NCI-H2227 (cell line): Measurements from ENCODE around the gene SPECC1.
"Not testable (repeated sequence)": the region's sequence is repeated elsewhere in the genome, so short reads cannot be mapped to it uniquely, and the experiment has no call there.

Experiments
- DNase-seq: peaks from one replicate; lab custom pipeline; 2025; ENCODE audit not compliant: unreplicated experiment; lab: John Stamatoyannopoulos, UW

SPECC1 gene

DNA sequence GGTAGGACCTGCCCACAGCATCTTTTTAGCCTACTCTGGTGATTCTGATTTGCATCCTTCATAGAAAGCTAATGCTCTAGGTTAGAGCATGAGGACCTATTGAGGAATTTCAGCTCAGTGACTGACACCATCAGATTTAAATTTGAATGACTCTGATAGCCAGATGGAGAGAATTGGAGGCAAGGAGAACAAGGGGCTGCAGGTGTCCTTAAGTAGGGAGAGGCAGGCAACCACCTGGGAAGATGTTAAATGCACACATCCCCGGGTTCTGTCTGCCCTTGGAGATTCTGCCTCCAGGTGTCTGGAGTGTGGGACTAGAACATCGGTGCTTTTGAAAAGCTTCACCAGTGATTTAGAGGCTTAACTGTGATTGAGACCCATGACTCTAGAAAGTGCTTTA, 221.8 kb downstream of the SPECC1 start:
- DNase-seq = no peak

- DNase-seq = no peak
Measured at GRCh38 chr17:20232611-20233010, 223.5 kb downstream of the SPECC1 start.

- DNase-seq = no peak
Measured at GRCh38 chr17:20234276-20234675, 225.1 kb downstream of the SPECC1 start.

DNA sequence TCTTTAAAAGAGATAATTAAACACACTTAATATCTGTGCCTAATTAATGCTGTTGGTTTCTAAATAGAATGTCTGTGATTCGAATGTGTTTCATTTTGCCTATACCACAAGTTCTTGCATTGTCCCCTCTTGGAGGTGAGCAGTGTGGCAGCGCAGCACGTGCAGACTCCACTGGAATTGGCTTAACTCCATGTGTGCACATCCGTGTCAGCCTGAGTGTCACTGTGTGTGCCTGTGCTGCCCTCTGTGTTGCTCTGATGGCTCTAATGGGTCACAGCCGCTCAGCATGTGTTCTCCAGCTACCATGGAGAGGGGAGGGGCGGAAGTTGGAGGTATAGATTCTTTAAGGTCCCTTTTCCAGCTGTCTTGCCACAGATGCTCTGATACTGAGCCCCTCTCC, 226.6 kb downstream of the SPECC1 start:
- no peak for DNase-seq

DNA sequence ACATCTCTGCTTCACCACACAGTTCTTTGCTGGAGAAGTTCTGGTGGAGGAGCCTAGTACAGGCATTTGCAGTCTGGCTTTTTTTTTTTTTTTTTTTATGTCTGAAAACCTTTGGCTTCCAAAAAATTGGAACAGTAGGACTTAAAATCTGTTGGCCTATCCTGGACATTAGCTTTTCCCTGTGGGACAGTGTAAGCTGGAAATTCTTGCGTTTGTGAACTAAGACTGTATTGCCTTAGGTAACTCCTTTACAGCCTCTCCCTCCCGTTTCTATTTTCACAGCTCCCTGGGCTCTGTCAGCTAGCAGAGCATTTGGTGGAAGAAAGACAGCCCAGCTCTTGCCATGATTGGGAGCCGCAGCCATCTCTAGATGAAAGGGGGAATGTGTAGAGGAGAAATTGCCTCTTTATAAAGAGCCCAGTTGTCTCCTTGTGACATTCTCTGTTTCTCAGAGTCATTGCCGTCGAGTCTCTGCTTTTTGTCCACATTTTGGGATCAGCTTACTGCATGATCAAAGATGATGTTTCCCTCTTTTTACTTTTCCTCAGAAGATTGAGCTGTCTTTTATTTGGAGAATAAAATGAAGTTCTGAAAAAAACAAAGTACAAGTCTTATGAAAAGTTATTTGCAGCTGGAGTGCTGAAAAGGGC, 227.5 kb downstream of the SPECC1 start:
- DNase-seq = no peak

- not testable (repeated sequence) for DNase-seq
Measured at GRCh38 chr17:20239776-20240175, 230.6 kb downstream of the SPECC1 start.

DNA sequence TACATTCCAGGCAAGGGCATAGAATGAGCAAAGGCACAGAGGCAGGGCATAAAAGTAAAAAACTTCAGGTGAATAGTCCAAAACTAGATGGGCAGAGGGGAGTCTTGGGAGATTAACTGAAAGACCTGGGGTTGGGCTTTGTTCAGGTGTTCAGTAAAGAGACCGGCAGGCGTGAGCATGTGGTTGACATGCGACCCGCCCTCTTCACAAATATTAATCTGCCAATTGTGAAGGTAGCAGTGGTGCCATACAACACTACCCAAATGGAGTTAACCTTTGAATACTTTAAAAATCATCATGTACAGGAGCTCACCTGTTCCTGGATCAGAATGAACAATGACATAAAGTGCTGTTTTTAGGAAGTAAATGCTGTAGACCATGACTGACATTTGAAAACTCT, 232.7 kb downstream of the SPECC1 start:
- DNase-seq = no peak

DNA sequence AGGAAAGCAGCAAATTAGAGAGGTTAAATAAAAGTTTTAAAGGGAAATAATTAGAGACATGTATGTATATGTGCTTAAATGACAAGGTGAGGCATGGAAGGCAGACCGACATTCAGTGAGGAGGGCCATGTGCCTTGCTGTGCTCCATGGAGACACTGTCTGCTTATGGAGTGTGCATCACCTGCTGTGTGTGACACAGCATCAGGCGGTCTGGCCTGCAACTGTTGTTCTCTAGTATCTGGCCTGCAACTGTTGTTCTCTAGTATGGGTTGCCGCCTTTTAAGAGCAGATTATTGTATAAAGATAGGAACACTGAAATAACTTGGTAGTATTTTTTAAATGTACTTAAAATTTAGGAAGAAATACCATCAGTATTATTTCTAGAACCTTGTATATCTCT, 233.1 kb downstream of the SPECC1 start:
- no peak for DNase-seq

GRCh38 chr17:20243524-20243923, 234.4 kb downstream of the SPECC1 start:
- DNase-seq = no peak

GRCh38 chr17:20244671-20245070, 235.5 kb downstream of the SPECC1 start:
- DNase-seq = no peak

GRCh38 chr17:20246692-20247091, 237.5 kb downstream of the SPECC1 start:
- no peak for DNase-seq

- DNase-seq = no peak
Measured at GRCh38 chr17:20253323-20253722, 244.2 kb downstream of the SPECC1 start.

DNA sequence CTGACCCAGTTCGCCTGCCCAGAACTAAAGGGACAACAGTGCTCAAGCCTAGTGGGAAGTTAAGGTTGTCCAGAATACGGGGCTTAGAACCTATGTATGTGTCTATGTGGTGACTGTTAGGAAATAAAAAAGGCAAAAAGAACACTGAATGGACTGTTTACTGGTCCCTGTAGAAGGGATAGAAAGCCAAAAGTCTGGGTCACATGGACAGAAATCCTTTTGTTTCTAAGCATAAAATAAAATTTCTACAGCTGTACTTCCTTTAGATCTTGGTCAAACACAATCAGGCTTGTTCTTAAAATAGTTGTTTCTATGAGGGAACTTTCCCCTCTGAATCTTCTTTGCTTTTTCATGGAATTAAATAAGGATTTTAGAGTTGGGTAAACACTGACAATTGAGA, 245.4 kb downstream of the SPECC1 start:
- DNase-seq = no peak

DNA sequence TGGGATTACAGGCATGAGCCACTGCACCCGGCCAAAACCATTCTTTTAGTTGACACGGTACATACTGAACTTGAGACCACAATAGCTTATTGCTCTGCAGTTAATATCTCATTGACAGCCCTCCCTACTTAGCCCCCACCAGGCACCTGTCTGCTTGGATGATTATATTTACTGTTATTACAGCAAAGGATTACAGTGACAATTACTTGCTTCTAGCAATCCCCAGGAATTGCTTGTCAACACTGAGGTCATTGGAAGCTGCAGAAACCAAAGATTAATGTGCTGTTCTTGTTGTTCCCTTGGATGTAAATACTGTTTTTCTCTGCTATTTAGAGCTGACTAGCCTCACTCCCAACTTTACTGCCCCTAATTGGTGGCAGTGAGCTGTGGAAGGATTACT, 247.0 kb downstream of the SPECC1 start:
- peak; percentile 42 for DNase-seq

DNA sequence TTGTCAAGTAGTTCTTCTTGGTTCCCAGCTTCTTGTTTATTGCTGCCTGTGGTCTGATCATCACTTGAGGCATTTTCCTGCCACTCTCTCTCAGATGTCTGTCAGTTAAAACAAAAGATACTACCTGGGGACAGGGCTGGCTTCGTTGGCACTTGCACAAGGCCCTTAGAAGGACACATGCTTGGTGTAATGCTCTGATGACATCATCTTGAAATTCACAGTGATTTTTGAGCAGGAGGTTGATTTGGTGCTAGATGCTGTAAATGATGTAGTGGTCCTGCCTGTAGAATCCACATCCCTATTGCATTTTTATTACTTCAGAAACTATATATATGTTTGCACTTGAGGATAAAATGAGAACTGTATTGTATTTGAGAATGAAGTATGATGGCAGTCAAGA, 247.8 kb downstream of the SPECC1 start:
- DNase-seq = no peak

GRCh38 chr17:20257798-20258197, 248.6 kb downstream of the SPECC1 start:
- no peak for DNase-seq

DNA sequence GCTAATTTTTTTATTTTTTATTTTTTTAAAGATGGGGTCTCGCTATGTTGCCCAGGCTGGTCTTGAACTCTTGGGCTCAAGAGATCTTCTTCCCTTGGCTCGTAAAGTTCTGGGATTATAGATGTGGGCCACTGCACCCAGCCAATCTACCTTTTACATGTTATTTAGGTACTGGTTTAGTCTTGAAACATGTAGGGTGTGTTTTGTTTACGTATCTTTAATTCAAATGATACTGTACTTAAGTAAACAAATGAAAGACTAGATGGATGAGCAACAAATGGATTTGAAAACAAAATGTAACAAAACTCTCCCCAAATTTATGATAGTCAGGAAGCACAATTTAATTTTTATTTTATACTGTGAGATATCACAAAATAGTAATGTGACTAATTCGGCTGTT, 250.5 kb downstream of the SPECC1 start:
- DNase-seq = no peak

DNA sequence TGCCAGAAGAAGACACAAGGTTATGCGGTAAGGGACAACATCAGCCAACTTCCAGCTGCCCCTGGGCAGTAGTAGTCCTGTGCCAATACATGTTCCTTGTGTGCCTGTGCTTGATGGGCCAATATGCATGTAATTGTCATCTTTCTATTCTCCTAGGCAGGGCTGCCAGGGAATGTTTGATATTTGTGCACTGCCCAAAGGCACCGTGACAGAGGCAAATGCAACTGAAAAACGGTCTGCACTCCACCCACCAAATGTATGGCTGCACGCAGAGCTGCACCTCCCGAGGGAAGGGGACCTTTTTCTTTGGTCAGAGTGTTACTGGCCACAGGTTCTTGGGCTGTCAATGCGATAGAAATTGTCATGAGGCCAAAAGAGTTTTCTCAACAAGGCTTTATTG, 251.1 kb downstream of the SPECC1 start:
- no peak for DNase-seq

DNA sequence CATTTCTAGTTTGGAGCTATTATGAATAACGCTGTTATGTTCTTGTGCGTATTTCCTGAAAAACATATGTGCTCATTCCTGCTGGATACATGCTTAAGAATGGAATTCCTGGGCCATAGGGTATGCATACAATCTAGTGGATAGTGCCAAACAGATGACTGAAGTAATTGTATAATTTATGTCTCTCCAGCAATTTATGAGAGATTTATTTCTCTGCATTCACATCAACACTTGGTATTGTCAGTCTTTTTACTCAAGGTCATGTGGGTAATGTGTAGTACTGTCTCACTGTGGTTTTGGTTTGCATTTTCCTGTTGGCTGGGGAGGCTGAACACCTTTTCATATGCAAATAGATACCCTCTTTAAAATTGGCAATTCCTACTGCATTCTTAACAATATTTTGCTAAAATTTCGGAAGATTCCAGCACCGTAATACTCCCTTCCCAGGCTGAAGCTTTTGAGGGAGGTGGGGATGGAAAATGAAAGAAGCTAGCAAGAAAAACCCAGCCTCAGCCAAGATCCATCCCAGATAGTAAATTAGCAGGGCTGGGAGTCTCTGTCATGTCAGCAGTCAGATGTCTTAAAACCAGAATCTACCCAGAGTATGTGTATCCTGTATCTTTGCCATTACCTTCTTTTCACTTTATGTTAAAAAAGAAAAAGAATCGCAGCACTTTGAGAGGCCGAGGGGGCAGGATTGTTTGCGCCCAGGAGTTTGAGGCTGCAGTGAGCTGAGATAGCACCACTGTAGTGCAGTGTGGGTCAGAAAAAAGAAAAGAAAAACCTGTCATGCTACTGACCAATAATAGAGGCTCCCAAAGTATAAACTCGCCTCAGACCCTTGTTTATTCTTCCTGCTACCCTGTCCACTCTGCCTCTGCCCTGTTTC, 253.3 kb downstream of the SPECC1 start:
- DNase-seq = no peak

DNA sequence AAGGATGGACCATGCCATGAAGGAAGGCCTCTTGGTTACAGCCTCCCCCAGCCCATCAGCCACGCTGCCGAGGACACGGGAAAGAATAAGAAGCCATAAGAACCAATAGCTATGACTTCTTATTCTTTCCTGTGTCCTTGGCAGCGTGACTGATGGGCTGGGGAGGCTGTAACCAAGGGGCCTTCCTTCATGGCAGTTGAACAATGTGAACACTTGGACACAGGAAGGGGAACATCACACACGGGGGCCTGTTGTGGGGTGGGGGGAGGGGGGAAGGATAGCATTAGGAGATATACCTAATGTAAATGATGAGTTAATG, 253.9 kb downstream of the SPECC1 start:
- DNase-seq = not testable (repeated sequence)

DNA sequence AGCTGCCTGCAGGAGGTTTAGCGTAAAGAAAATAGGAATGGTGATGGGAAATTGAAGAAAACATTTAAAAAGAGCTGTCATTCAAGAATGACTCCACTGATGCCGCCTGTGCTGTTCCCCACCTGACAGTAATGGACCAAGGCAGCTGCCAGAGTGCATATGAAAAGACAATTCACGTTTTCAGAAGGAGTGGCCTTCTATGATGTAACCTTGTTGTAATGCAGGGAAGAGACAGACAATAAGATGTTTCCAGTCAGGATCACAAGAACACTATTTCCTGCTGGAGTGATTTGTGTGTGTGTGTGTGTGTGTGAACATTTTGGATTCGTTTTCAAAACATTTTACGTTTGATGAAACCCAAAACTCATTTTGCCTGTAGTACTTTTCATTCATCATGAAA, 254.4 kb downstream of the SPECC1 start:
- DNase-seq = no peak

GRCh38 chr17:20264996-20265395, 255.8 kb downstream of the SPECC1 start:
- no peak for DNase-seq
